Stimulated activated CD8-positive, alpha-beta memory T cell treated with anti-CD3 and anti-CD28 coated beads, Interleukin-12 subunit alpha, Interleukin-12 subunit beta, amount 100 ng/mL, for 24 hours (primary cell): ENCODE data around the gene GALNT15.

Experiments
- DNase-seq: peaks from one replicate; pipeline ENCODE4 v3.0.0-alpha.2; 2020; ENCODE audit errors: extremely low read depth

The GALNT15 gene

DNA sequence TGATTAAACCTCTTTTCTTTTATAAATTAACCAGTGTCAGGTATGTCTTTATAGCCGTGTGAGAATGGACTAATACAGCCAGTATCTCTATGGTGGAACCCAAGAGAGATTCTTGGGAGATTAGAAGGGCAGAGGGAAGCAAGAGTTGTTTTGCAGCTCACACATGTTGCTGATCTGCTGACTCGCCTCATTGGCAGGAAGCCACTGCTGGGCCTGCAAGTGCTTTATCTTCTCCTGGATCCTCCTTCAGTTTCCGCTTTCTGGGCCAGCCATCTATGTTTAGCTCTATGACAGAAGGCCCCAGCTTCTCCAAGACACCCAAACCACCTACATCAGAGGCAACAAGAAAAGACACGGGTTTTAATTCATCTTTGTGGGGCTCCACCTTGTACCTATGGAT, 23.4 kb upstream of the GALNT15 start:
- DNase-seq: no peak

- DNase-seq: no peak
Observed at GRCh38 chr3:16168211-16168610, 6.3 kb upstream of the GALNT15 start.

- no peak for DNase-seq
Observed at GRCh38 chr3:16171009-16171408, 3.5 kb upstream of the GALNT15 start.

DNA sequence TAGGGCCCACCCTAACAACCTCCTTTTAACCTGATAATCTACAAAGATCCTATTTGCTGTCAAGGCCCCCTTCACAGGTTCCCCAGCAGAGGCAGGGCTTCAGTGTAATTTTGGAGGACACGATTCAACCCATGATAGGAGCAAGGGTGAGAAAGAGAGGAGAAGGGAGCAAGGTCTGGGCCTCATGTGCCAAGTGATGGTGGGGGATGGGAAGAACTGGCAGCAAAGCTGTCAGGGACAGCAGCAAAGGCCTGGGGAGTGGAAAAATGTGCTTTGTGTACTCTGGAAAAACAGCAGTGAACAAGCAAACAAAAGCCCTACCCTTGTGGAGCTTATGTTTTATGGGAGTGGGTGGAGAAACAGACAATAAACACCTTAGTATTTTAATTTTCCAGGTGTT, 2.7 kb upstream of the GALNT15 start:
- no peak for DNase-seq

GRCh38 chr3:16173283-16174025, 1.0 kb upstream of the GALNT15 start:
- no peak for DNase-seq

- no peak for DNase-seq
Observed at GRCh38 chr3:16174026-16174355, 489 bp upstream of the GALNT15 start.

DNA sequence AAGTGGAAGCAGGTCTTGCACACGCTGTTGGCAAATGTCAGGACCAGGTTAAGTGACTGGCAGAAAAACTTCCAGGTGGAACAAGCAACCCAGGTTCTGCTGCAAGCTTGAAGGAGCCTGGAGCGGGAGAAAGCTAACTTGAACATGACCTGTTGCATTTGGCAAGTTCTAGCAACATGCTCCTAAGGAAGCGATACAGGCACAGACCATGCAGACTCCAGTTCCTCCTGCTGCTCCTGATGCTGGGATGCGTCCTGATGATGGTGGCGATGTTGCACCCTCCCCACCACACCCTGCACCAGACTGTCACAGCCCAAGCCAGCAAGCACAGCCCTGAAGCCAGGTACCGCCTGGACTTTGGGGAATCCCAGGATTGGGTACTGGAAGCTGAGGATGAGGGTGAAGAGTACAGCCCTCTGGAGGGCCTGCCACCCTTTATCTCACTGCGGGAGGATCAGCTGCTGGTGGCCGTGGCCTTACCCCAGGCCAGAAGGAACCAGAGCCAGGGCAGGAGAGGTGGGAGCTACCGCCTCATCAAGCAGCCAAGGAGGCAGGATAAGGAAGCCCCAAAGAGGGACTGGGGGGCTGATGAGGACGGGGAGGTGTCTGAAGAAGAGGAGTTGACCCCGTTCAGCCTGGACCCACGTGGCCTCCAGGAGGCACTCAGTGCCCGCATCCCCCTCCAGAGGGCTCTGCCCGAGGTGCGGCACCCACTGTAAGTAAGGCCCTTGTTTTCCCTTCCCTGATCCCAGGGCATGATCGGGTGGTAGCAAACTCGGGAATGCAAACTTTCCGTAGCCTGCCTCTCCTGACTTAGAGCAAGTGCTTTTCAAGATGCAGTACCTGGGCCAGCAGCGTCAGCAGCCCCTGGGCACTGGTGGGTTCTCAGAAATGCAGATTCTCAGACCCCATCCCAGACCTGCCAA, 759 bp downstream of the GALNT15 start:
- no peak for DNase-seq

DNA sequence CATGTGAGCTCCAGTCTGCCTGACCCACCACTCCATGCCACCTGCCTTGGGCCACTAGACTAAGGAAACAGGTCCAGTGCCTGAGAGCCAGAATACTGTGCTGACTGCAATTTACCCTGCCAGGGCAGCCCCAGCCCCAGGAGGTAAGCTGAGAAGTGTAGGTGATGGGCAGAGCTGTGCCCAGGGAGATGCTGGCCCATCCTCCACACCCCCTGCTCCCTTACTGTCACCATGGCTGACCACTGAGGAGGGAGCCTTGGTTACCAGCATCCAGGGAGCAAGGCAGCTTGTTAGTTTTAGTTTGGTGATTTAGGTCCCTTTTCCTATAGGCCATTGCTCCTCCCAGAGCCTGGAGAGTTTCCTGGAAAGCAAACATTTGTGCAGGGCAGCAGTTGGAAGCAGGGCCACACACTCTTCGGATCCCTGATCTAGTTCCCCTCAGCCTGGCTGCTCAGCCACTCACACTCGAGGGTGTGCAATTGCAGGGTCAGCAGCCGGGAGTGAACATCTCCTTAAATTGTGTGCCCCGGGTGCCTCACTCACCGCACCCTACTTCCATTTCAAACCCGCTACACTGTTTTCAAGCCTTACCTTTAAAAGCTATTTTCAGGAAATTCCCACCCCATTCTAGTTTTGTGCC, 2.0 kb downstream of the GALNT15 start:
- no peak for DNase-seq

GRCh38 chr3:16177382-16177781, 2.9 kb downstream of the GALNT15 start:
- DNase-seq: no peak

- DNase-seq: peak; percentile 25
Observed at GRCh38 chr3:16177962-16178627, 3.6 kb downstream of the GALNT15 start.

DNA sequence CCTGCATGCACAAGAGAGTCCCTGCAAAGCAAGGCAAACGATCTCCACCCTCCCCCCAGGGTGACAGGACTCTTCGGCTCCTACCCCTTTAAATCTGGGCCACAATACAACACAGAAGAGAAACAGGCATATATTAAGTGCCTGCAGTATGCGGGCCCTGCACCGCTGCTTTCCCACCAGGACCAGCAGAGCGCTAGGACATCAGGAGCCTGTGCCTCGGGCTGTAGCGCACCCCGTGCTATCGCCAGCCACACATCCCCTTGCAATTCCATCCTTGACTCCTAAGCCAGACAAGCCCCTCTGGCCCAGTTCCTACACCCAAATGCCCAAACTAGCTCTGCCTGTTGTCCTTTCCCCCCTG, 4.1 kb downstream of the GALNT15 start:
- DNase-seq: no peak

- no peak for DNase-seq
Observed at GRCh38 chr3:16179261-16179660, 4.8 kb downstream of the GALNT15 start.

- DNase-seq: no peak
Observed at GRCh38 chr3:16179771-16180736, 5.6 kb downstream of the GALNT15 start.

DNA sequence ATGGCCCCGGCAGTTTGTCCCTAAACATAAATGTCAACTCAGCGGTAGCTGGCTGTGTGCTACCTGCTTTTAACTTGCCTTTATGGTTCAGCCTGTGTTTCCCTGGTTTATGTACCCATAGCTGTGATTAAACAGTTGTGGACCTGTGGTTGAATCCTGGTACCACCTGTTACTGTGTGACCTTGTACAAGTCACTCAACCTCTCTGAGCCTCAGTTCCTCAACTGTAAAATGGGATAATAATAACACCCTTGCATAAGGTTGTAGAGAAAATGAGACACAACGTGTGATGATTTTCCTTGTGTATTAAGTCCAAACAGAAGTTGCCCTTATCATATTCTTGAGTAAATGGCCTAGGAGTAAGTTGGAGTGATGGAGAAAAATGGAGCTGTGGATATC, 6.3 kb downstream of the GALNT15 start:
- DNase-seq: no peak

DNA sequence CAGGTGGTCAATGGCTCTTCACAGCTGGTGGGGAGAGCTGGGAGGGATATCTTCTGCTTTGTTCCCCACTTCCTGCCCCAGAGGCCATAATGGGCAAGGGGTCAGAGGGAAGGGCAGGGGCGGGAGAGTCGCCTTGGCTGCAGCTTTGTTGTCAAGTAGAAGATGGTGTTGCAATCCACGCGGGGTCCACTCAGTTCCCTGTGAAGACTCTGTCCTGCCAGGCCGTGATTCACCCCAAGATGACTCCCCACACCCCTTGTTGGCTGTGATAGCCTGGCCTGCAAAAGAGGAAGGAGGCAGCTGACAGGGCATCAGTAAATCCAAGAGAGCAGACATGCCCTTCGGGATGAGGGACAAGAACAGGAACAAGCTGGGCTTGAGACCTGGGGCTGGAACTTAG, 6.9 kb downstream of the GALNT15 start:
- DNase-seq: no peak

- no peak for DNase-seq
Observed at GRCh38 chr3:16182183-16182582, 7.7 kb downstream of the GALNT15 start.

GRCh38 chr3:16182612-16183011, 8.1 kb downstream of the GALNT15 start:
- no peak for DNase-seq

DNA sequence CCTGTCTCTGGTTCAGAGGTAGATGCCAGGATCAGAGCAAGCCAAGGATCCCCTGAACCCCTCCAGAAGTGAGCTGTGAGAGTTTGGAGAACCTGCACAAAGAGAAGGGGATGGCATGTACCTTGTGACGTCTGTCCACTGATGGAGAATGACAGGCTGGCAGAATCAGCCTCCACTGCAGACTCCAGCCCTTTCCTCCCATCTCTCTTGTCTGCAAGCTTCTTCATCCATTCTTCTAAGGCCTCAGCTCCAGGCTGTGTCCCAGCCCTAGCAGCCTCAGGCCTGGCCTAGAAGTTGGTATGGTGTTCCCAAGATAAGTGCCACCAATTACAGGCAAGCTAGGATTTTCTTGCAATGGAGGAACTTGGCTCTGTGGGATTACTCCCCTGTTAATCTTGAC, 8.6 kb downstream of the GALNT15 start:
- no peak for DNase-seq

DNA sequence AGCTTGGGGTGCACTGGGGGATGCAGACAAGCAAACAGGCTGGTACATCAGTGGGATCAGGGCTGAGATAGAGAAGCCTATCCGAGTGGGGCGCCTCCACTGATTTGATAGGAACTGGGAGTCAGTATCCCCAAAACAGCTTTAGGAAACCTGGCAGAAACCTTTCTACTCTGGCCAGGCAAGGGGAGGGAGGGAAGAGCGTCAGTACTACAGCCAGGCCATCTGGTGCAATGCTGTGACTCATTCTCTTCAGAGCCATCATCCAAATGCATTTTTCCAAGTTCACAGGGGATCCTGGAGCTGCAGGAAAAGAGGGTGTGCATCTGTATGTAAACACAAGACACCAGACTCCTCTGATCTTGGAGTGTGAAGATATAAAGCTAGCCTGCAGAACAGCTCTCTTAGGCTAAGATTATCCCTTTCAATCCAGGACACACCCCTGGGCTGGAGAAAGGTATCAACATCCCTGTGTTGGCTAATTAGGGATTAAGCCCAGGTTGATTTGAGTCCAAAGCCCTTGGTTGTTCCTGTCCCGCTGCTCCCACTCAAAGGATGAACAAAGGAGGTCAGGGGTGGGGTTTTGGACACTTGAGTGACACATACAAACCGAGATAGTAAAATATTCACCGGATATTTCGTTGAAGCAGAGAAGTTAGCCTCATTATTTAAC, 9.3 kb downstream of the GALNT15 start:
- no peak for DNase-seq

DNA sequence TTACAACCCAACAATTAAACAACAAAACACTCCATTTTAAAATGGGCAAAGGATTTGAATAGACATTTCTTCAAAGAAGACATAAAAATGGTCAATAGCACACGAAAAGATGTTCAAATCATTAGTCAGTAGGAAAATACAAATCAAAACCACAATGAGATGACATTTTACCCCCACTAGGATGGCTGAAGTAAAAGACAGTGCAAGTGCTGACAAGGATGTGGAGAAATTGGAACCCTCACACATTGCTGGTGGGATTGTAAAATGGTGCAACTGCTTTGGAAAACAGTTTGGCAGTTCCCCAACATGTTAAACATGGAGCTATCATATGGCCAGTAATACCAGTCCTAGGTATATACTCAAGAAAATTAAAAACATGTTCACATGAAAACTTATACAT, 11.6 kb downstream of the GALNT15 start:
- DNase-seq: no peak

GRCh38 chr3:16186565-16186964, 12.1 kb downstream of the GALNT15 start:
- no peak for DNase-seq
